ENCODE data around the gene DIP2C. TPM values are rescaled to one million over a fixed set of nuclear protein-coding genes. Genes with fewer than 3 reads are reported as not detected.

Gene DIP2C
- total RNA-seq, 1 donor from 2014 or later, result 52.6 TPM

DNA sequence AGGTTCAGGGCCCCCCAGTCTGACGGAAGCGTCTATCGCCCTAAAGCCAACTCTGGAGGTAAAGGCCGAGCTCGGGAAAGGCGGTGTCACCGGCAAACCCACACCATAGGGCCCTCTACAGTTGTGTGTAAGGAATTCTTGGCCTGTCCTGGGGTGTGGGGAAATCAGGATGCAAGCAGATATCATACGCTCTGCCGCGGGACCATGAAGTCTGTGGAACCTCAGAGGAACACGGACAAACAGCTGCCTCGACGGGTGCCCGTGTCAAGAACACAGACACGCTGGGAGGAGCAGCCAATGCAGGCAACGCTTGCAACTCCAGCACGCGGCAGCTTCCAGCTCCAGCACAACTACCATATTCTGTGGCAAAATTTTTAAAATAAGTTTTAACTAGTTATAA lies 157.9 kb downstream of the DIP2C start:
- no peaks in the 10 kb centered on the region for H3K36me3 Mint-ChIP-seq (ENCODE audit: unreplicated experiment)
- TF ChIP-seq, protein P1, sequence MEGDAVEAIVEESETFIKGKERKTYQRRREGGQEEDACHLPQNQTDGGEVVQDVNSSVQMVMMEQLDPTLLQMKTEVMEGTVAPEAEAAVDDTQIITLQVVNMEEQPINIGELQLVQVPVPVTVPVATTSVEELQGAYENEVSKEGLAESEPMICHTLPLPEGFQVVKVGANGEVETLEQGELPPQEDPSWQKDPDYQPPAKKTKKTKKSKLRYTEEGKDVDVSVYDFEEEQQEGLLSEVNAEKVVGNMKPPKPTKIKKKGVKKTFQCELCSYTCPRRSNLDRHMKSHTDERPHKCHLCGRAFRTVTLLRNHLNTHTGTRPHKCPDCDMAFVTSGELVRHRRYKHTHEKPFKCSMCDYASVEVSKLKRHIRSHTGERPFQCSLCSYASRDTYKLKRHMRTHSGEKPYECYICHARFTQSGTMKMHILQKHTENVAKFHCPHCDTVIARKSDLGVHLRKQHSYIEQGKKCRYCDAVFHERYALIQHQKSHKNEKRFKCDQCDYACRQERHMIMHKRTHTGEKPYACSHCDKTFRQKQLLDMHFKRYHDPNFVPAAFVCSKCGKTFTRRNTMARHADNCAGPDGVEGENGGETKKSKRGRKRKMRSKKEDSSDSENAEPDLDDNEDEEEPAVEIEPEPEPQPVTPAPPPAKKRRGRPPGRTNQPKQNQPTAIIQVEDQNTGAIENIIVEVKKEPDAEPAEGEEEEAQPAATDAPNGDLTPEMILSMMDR (IDR thresholded peaks at IDR 0.05; ENCODE audit: partially characterized antibody, unreplicated experiment), result no peak
- H3K4me1 Mint-ChIP-seq (ENCODE audit: low read depth, unreplicated experiment), result peaks cover 61% of the 10 kb centered on the region
- peak overlapping the region; percentile 24 for H3K27ac Mint-ChIP-seq (ENCODE audit: unreplicated experiment)
- peaks cover 14% of the 10 kb centered on the region for H3K9me3 Mint-ChIP-seq (ENCODE audit: unreplicated experiment)
- peak overlapping the region; percentile 1 for H3K4me3 Mint-ChIP-seq (ENCODE audit: unreplicated experiment)
- no peak for DNase-seq
- H3K27me3 Mint-ChIP-seq (ENCODE audit: unreplicated experiment), result peaks cover 12% of the 10 kb centered on the region

- Mint-ChIP-seq H3K36me3 (ENCODE audit: unreplicated experiment) (no peaks in the 10 kb centered on the region), H3K27ac (ENCODE audit: unreplicated experiment) (no peak overlapping the region), H3K9me3 (ENCODE audit: unreplicated experiment) (peaks cover 14% of the 10 kb centered on the region), H3K4me1 (ENCODE audit: low read depth, unreplicated experiment) (peaks cover 55% of the 10 kb centered on the region), H3K27me3 (ENCODE audit: unreplicated experiment) (peaks cover 8% of the 10 kb centered on the region), H3K4me3 (ENCODE audit: unreplicated experiment) (no peak overlapping the region)
- TF ChIP-seq, protein P1 (IDR thresholded peaks at IDR 0.05; ENCODE audit: partially characterized antibody, unreplicated experiment), result no peak
- no peak for DNase-seq
Observed at GRCh38 chr10:530717-531116, 158.8 kb downstream of the DIP2C start.

DNA sequence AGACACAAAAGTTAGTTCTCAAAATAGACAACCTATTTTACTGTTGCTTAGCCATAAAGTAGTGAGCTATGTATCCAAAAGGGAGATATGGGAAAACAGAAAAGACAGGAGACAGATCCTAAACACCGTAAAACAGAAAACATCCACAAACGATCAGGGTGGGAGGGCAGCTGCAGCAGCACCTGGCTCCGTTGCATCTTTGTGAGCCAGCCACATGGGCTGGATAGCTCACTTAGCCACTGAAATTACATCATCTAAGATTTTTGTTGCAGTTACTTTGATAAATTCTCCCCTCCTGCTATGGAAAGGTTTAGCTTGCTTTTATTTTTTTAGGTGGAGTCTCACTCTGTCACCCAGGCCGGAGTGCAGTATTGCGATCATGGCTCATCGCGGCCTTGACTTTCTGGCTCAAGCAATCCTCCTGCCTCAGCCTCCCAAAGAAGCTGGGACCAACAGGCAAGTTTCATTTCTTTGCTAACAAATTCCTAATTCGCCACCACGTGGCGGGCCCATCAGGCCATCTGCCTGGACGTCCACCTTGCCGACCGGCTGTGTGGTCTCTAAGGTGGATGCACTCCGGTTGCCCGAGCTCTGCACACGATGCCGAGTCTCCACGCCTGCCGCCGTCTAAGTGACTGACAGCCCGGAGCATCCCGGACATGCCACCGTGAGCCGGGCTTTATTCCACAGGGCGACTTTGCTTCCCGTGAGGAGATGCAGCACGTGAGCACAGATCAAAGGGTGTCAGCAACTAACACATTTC lies 159.8 kb downstream of the DIP2C start:
- no peak for DNase-seq
- Mint-ChIP-seq H3K36me3 (ENCODE audit: unreplicated experiment) (no peaks in the 10 kb centered on the region), H3K27me3 (ENCODE audit: unreplicated experiment) (peaks cover 8% of the 10 kb centered on the region), H3K27ac (ENCODE audit: unreplicated experiment) (no peak overlapping the region), H3K4me3 (ENCODE audit: unreplicated experiment) (no peak overlapping the region), H3K9me3 (ENCODE audit: unreplicated experiment) (peaks cover 14% of the 10 kb centered on the region), H3K4me1 (ENCODE audit: low read depth, unreplicated experiment) (peaks cover 55% of the 10 kb centered on the region)
- TF ChIP-seq, protein P1 (IDR thresholded peaks at IDR 0.05; ENCODE audit: partially characterized antibody, unreplicated experiment), result no peak

DNA sequence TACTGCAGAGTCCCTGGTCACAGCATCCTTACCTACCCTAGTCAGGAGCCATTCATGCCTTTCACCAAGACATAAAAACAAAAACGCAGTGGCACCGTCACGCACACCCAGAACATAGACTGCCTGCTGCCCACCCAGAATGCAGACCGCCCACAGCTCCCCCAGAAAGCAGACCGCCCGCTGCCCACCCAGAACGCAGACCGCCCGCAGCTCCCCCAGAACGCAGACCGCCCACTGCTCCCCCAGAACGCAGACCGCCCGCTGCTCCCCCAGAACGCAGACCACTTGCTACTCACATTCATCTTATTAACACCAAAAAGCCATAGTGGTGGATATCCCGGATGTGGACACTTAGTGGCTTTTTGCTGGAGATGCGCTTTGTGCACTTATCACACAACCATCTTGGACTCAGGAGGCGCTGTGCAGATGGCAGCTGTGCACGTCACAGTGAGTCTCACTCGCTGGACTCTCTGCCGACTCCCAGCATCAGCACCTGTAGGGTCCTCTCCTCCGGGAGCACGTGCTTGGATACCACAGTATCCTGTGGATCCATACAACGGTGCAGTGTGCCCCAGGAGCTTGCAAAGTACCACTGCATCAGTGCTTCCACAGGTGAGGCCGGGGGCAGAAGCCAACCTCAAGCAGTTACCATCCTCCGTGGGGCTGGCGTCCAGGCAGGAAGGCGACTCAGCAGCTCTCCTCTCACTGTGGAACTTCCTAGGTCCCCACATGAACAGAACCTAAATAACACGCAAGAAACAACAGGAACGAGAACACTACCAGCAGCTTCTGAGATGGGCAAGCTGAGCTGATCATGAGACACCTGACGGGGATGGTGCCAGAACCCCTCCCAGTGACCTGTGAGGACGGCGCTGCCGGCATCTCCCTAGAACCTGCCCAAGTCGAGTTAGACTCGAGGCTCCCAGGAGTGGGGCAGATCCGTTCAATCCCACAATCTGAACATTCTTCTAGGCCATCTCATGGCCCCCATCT lies 161.0 kb downstream of the DIP2C start:
- H3K9me3 Mint-ChIP-seq (ENCODE audit: unreplicated experiment), result peaks cover 14% of the 10 kb centered on the region
- H3K4me1 Mint-ChIP-seq (ENCODE audit: low read depth, unreplicated experiment), result peaks cover 46% of the 10 kb centered on the region
- H3K27me3 Mint-ChIP-seq (ENCODE audit: unreplicated experiment), result peaks cover 4% of the 10 kb centered on the region
- H3K36me3 Mint-ChIP-seq (ENCODE audit: unreplicated experiment), result no peaks in the 10 kb centered on the region
- no peak overlapping the region for H3K27ac Mint-ChIP-seq (ENCODE audit: unreplicated experiment)
- DNase-seq, result no peak
- H3K4me3 Mint-ChIP-seq (ENCODE audit: unreplicated experiment), result peak overlapping the region; percentile 34
- TF ChIP-seq, protein P1 (IDR thresholded peaks at IDR 0.05; ENCODE audit: partially characterized antibody, unreplicated experiment), result no peak

All from glutamatergic neuron (in vitro differentiated cells).